Measurements from ENCODE around the gene PTCH1. TPM values are rescaled to one million over a fixed set of nuclear protein-coding genes. Genes with fewer than 3 reads are reported as not detected.

PTCH1 gene
- total RNA-seq, 1 donor = 3.3 TPM

- no peak for DNase-seq (ENCODE audit: insufficient read length, low spot score, missing footprints)
- H3K27me3 ChIP-seq (ENCODE audit: insufficient read depth, low read length) = peaks cover 8% of the 10 kb centered on the region
- H4K20me1 ChIP-seq (ENCODE audit: insufficient read depth, low read length) = no peaks in the 10 kb centered on the region
- peak overlapping the region; percentile 3 for H3K27ac ChIP-seq (ENCODE audit: low read depth, low read length)
- H3K36me3 ChIP-seq (ENCODE audit: insufficient read depth, low read length) = no peaks in the 10 kb centered on the region
- H3K4me1 ChIP-seq (ENCODE audit: insufficient read depth, low read length) = peaks cover 28% of the 10 kb centered on the region
- no peaks in the 10 kb centered on the region for H3K79me2 ChIP-seq (ENCODE audit: insufficient read depth, low read length)
- peak overlapping the region; percentile 79 for H2AFZ ChIP-seq (ENCODE audit: low read length)
- H3K4me3 ChIP-seq (ENCODE audit: insufficient read depth, low read length) = peak overlapping the region; percentile 95
- TF ChIP-seq, protein P1, sequence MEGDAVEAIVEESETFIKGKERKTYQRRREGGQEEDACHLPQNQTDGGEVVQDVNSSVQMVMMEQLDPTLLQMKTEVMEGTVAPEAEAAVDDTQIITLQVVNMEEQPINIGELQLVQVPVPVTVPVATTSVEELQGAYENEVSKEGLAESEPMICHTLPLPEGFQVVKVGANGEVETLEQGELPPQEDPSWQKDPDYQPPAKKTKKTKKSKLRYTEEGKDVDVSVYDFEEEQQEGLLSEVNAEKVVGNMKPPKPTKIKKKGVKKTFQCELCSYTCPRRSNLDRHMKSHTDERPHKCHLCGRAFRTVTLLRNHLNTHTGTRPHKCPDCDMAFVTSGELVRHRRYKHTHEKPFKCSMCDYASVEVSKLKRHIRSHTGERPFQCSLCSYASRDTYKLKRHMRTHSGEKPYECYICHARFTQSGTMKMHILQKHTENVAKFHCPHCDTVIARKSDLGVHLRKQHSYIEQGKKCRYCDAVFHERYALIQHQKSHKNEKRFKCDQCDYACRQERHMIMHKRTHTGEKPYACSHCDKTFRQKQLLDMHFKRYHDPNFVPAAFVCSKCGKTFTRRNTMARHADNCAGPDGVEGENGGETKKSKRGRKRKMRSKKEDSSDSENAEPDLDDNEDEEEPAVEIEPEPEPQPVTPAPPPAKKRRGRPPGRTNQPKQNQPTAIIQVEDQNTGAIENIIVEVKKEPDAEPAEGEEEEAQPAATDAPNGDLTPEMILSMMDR (IDR thresholded peaks at IDR 0.05; ENCODE audit: extremely low read depth, low read depth, low read length) = no peak
- H3K4me2 ChIP-seq (ENCODE audit: insufficient read depth, low read length) = peak overlapping the region; percentile 99
- H3K9me3 ChIP-seq (ENCODE audit: low read depth, low read length) = no peaks in the 10 kb centered on the region
Observed at GRCh38 chr9:95511952-95512708, 4.6 kb downstream of the PTCH1 start.

DNA sequence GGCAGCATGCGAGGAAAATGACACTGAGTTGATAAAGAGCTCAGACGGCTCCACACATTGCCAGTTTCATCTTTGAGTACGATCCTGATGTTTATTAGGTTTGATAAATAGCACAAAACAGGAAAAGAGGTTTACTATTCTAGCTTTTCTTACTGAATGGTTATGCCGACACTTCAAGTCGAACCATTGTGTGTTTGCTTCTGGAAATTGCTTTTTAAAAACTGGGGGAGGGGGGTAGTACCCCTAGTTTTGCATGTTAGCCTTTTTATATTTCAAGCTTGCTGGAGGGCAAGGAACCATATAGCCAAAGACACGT, 5.2 kb downstream of the PTCH1 start:
- Histone ChIP-seq H3K27me3 (ENCODE audit: insufficient read depth, low read length) (peaks cover 5% of the 10 kb centered on the region), H4K20me1 (ENCODE audit: insufficient read depth, low read length) (no peaks in the 10 kb centered on the region), H3K4me1 (ENCODE audit: insufficient read depth, low read length) (peaks cover 25% of the 10 kb centered on the region), H3K79me2 (ENCODE audit: insufficient read depth, low read length) (no peaks in the 10 kb centered on the region), H3K27ac (ENCODE audit: low read depth, low read length) (peak overlapping the region; percentile 3), H3K4me3 (ENCODE audit: insufficient read depth, low read length) (peak overlapping the region; percentile 95), H3K4me2 (ENCODE audit: insufficient read depth, low read length) (peak overlapping the region; percentile 99), H2AFZ (ENCODE audit: low read length) (peak overlapping the region; percentile 79), H3K9me3 (ENCODE audit: low read depth, low read length) (no peaks in the 10 kb centered on the region), H3K36me3 (ENCODE audit: insufficient read depth, low read length) (no peaks in the 10 kb centered on the region)
- DNase-seq (ENCODE audit: insufficient read length, low spot score, missing footprints) = no peak
- TF ChIP-seq, protein P1 (IDR thresholded peaks at IDR 0.05; ENCODE audit: extremely low read depth, low read depth, low read length) = no peak

DNA sequence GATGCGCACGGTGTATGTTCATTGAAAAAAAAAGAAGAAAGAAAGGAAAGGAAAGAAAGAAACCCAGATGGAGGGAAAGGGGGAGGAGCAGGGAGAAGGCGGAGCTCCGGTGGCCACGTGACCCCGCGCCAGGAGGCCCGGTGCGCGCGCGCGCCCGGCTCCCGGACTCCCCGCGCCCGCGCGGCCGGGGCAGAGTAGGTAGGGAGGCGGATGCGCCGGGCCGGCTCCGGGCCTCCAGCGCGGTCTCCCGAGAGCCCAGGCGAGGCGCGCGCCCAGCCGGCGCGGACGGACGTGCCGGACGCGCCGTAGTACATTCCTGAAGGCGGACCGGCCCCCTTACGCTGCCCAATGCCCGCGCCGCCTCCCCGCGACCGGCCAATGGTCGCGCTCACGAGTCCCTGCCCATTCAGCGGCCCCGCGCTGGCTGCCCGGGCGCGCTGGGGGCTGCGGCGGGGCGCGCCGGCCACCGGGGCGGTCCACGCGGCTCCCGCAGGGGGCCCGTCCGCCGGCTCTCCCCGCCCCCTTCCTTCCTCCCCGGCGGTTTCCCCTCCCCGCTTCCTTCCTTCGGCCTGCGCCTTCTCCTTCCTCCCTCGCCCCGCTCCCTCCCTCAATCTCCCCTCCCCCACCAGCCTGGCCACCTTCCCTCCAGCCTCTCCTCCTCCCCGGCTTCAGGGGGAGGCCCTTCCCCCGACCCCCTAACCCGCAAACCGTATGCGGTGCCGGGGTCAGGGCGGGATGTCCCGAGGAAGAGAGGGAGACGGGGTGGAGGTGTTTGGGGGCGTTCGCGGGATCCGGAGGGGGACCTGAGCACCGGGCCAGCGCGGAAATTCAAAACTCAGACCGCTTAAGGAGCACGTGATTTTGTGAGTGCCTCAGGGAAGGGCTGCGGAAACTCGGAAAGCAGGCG, 5.8 kb downstream of the PTCH1 start:
- H3K79me2 ChIP-seq (ENCODE audit: insufficient read depth, low read length) = no peaks in the 10 kb centered on the region
- no peaks in the 10 kb centered on the region for H3K36me3 ChIP-seq (ENCODE audit: insufficient read depth, low read length)
- peaks cover 25% of the 10 kb centered on the region for H3K4me1 ChIP-seq (ENCODE audit: insufficient read depth, low read length)
- peak overlapping the region; percentile 95 for H3K4me3 ChIP-seq (ENCODE audit: insufficient read depth, low read length)
- H3K9me3 ChIP-seq (ENCODE audit: low read depth, low read length) = no peaks in the 10 kb centered on the region
- peak overlapping the region; percentile 99 for H3K4me2 ChIP-seq (ENCODE audit: insufficient read depth, low read length)
- H3K27ac ChIP-seq (ENCODE audit: low read depth, low read length) = peak overlapping the region; percentile 89
- H3K27me3 ChIP-seq (ENCODE audit: insufficient read depth, low read length) = peaks cover 5% of the 10 kb centered on the region
- DNase-seq (ENCODE audit: insufficient read length, low spot score, missing footprints) = peak; percentile 99
- H2AFZ ChIP-seq (ENCODE audit: low read length) = peak overlapping the region; percentile 95
- TF ChIP-seq, protein P1 (IDR thresholded peaks at IDR 0.05; ENCODE audit: extremely low read depth, low read depth, low read length) = no peak
- H4K20me1 ChIP-seq (ENCODE audit: insufficient read depth, low read length) = no peaks in the 10 kb centered on the region
